Neural cell (in vitro differentiated cells): ENCODE measurements around the gene C10orf105.

Experiments used
- CTCF ChIP-seq: fragments of 450-650 bp; IDR thresholded peaks from 2 replicates; pipeline ENCODE4 v1.5.1; 2014; ENCODE audit warnings: antibody characterized with exemption, mild to moderate bottlenecking, moderate library complexity; ENCODE audit not compliant: poor library complexity, severe bottlenecking
- EP300 ChIP-seq: fragments of 450-650 bp; conservative IDR thresholded peaks from 2 replicates; pipeline ENCODE4 v1.6.1; 2014; ENCODE audit warnings: antibody characterized with exemption, mild to moderate bottlenecking, moderate library complexity; ENCODE audit not compliant: poor library complexity, severe bottlenecking
- EZH2 ChIP-seq: fragments of 200-600, 300-800 bp; shearing (Covaris generic), sonication (generic); IDR thresholded peaks from 2 replicates; pipeline ENCODE4 v1.6.1; 2014; ENCODE audit warnings: antibody characterized with exemption, low read length, borderline replicate concordance, mild to moderate bottlenecking; ENCODE audit not compliant: insufficient read depth, poor library complexity, severe bottlenecking
- POLR2AphosphoS5 ChIP-seq: IDR thresholded peaks from 2 replicates; pipeline ENCODE4 v1.6.1; 2012
- REST ChIP-seq: IDR thresholded peaks from 2 replicates; pipeline ENCODE4 v1.6.1; 2012; ENCODE audit warnings: borderline replicate concordance
- SMC3 ChIP-seq: fragments of 450-650 bp; conservative IDR thresholded peaks from 2 replicates; pipeline ENCODE4 v1.6.1; 2014; ENCODE audit warnings: antibody characterized with exemption, mild to moderate bottlenecking, moderate library complexity; ENCODE audit not compliant: poor library complexity
- TAF1 ChIP-seq: IDR thresholded peaks from 2 replicates; pipeline ENCODE4 v1.6.1; 2012; ENCODE audit warnings: low read depth

- TF ChIP-seq CTCF (no peak), EP300 (no peak), POLR2AphosphoS5 (no peak), EZH2 (no peak), TAF1 (no peak), SMC3 (no peak), REST (no peak)
Measured at GRCh38 chr10:71754562-71754961, 35.0 kb upstream of the C10orf105 start.
